DMS53 treated with DMSO at 0.1 percent for 48 hours (cell line): Measurements from ENCODE around the gene TRIM71.
"Not testable (repeated sequence)": the region's sequence is repeated elsewhere in the genome, so short reads cannot be mapped to it uniquely, and the experiment has no call there.

Experiments used
- DNase-seq: peaks from one replicate; lab custom pipeline; 2025; ENCODE audit not compliant: unreplicated experiment; lab: John Stamatoyannopoulos, UW

The TRIM71 gene

GRCh38 chr3:32817558-32818228 is at the start of gene TRIM71:
TRIM71 (plus strand) TSS chr3:32817997; CDS start chr3:32818081, 84 bp downstream.
- DNase-seq, result no peak

GRCh38 chr3:32778389-32778788 is 39.4 kb upstream of the TRIM71 start:
- no peak for DNase-seq

- no peak for DNase-seq
These were observed 37.6 kb upstream of the TRIM71 start for GRCh38 chr3:32780071-32780734.

GRCh38 chr3:32780735-32781210 is 37.0 kb upstream of the TRIM71 start:
- DNase-seq, result no peak

- peak; percentile 17 for DNase-seq
These were observed 36.4 kb upstream of the TRIM71 start for GRCh38 chr3:32781211-32781968.

- not testable (repeated sequence) for DNase-seq
These were observed 35.9 kb upstream of the TRIM71 start for GRCh38 chr3:32781969-32782270.

- DNase-seq, result no peak
These were observed 35.4 kb upstream of the TRIM71 start for GRCh38 chr3:32782407-32782806.

- DNase-seq, result no peak
These were observed 26.0 kb upstream of the TRIM71 start for GRCh38 chr3:32791833-32792232.

GRCh38 chr3:32794487-32795308 is 23.1 kb upstream of the TRIM71 start:
- no peak for DNase-seq

- not testable (repeated sequence) for DNase-seq
These were observed 21.3 kb upstream of the TRIM71 start for GRCh38 chr3:32796384-32796950.

GRCh38 chr3:32797776-32798175 is 20.0 kb upstream of the TRIM71 start:
- DNase-seq, result no peak

- not testable (repeated sequence) for DNase-seq
These were observed 16.4 kb upstream of the TRIM71 start for GRCh38 chr3:32801440-32801839.

GRCh38 chr3:32813180-32813579 is 4.6 kb upstream of the TRIM71 start:
- DNase-seq, result no peak

- DNase-seq, result no peak
These were observed 3.4 kb upstream of the TRIM71 start for GRCh38 chr3:32814361-32814760.

- no peak for DNase-seq
These were observed 1.9 kb upstream of the TRIM71 start for GRCh38 chr3:32815841-32816438.

- peak; percentile 1 for DNase-seq
These were observed 1.1 kb upstream of the TRIM71 start for GRCh38 chr3:32816439-32817256.

- DNase-seq, result no peak
These were observed 590 bp upstream of the TRIM71 start for GRCh38 chr3:32817257-32817557.

- DNase-seq, result no peak
These were observed 602 bp downstream of the TRIM71 start for GRCh38 chr3:32818229-32818969.

- DNase-seq, result no peak
These were observed 1.2 kb downstream of the TRIM71 start for GRCh38 chr3:32818970-32819511.
